Astrocyte of the spinal cord (primary cell): ENCODE results near the gene RASGRP3.
A peak's percentile ranks its signal among the peaks of the same experiment; 100 is the strongest.
"Not testable (repeated sequence)": the region's sequence is repeated elsewhere in the genome, so short reads cannot be mapped to it uniquely, and the experiment has no call there.

ENCODE experiments used
- DNase-seq: peaks from one replicate; pipeline ENCODE4 v3.0.0; 2011; ENCODE audit warnings: low read depth, low spot score
- H3K4me3 ChIP-seq: 2 replicates; pipeline ENCODE4 v1.5.1; 2011; ENCODE audit warnings: low read depth, mild to moderate bottlenecking, low read length, moderate library complexity
- CTCF ChIP-seq: IDR thresholded peaks from 2 replicates; pipeline ENCODE4 v1.5.1; 2012; ENCODE audit warnings: low read depth, mild to moderate bottlenecking, low read length, inconsistent platforms
- in situ Hi-C: cut with HindIII; loops from 2 replicates; pipeline ENCODE4 v1.10.0; 2017; ENCODE audit warnings: low sequenced_read_pairs

RASGRP3 gene

GRCh38 chr2:33435518-33435917 is 40.9 kb upstream of the RASGRP3 start:
- H3K4me3 ChIP-seq: no peak overlapping the region
- in situ Hi-C loops: no loop called here
- TF ChIP-seq CTCF: no peak
- no peak for DNase-seq

- no peak for TF ChIP-seq CTCF
- no peak for DNase-seq
- H3K4me3 ChIP-seq: no peak overlapping the region
- in situ Hi-C loops: no loop called here
Observed at GRCh38 chr2:33436083-33436482, 40.4 kb upstream of the RASGRP3 start.

- DNase-seq: peak; percentile 94
- in situ Hi-C loops: no loop called here
- no peak overlapping the region for H3K4me3 ChIP-seq
- no peak for TF ChIP-seq CTCF
Observed at GRCh38 chr2:33437297-33437696, 39.2 kb upstream of the RASGRP3 start.

- TF ChIP-seq CTCF: no peak
- no peak overlapping the region for H3K4me3 ChIP-seq
- in situ Hi-C loops: no loop called here
- DNase-seq: no peak
Observed at GRCh38 chr2:33437815-33438214, 38.6 kb upstream of the RASGRP3 start.

GRCh38 chr2:33441235-33441810 is 35.1 kb upstream of the RASGRP3 start:
- in situ Hi-C loops: no loop called here
- peak; percentile 87 for TF ChIP-seq CTCF
- DNase-seq: peak; percentile 75
- no peak overlapping the region for H3K4me3 ChIP-seq

- DNase-seq, in situ Hi-C loops, H3K4me3 ChIP-seq: not testable (repeated sequence)
Observed at GRCh38 chr2:33442052-33442451, 34.4 kb upstream of the RASGRP3 start.

- in situ Hi-C loops: no loop called here
- TF ChIP-seq CTCF: no peak
- no peak for DNase-seq
- H3K4me3 ChIP-seq: no peak overlapping the region
Observed at GRCh38 chr2:33442528-33443079, 33.8 kb upstream of the RASGRP3 start.
